ENCODE measurements around the gene LCMT2. TPM values are rescaled to one million over a fixed set of nuclear protein-coding genes. Genes with fewer than 3 reads are reported as not detected.

Gene LCMT2
- total RNA-seq, 2 donors from 2014 or later, result 1.3 to 3.4 TPM

DNA sequence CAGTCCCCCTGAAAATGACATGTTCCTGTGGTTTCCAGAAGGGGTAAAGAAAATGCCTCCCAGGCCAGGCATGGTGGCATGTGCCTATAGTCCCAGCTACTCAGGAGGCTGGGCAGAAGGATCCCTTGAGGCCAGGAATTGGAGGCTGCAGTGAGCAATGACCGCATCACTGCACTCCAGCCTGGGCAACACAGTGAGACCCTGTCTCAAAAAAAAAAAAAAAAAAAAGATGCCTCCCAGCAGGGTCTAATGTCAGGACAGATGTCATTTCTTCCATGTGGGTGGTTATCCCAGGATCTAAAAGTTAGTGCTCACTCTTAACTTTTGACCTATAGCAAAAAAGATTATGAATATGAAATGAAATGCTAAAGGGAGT is 13.4 kb downstream of the LCMT2 start:
- Histone ChIP-seq H3K4me3 (no peak overlapping the region), H3K9me3 (no peaks in the 10 kb centered on the region), H3K27ac (no peak overlapping the region), H3K4me1 (no peaks in the 10 kb centered on the region), H3K36me3 (replicated peaks in 1 of 2; ENCODE audit: insufficient read depth in 1 of 2, low read depth in 2 of 2) (no peaks in the 10 kb centered on the region), H3K27me3 (no peaks in the 10 kb centered on the region)
- TF ChIP-seq POLR2A (IDR thresholded peaks at IDR 0.05), result no peak
- TF ChIP-seq, protein P1, sequence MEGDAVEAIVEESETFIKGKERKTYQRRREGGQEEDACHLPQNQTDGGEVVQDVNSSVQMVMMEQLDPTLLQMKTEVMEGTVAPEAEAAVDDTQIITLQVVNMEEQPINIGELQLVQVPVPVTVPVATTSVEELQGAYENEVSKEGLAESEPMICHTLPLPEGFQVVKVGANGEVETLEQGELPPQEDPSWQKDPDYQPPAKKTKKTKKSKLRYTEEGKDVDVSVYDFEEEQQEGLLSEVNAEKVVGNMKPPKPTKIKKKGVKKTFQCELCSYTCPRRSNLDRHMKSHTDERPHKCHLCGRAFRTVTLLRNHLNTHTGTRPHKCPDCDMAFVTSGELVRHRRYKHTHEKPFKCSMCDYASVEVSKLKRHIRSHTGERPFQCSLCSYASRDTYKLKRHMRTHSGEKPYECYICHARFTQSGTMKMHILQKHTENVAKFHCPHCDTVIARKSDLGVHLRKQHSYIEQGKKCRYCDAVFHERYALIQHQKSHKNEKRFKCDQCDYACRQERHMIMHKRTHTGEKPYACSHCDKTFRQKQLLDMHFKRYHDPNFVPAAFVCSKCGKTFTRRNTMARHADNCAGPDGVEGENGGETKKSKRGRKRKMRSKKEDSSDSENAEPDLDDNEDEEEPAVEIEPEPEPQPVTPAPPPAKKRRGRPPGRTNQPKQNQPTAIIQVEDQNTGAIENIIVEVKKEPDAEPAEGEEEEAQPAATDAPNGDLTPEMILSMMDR (IDR thresholded peaks at IDR 0.05), result no peak
- DNase-seq (no peak), ATAC-seq (no peak)
- intact Hi-C loops (cut with DNase I), result no loop called here
- 90 to 100% methylated on average over 1 of the region's 1 CpG for WGBS, 2 donors

- TF ChIP-seq, protein P1 (IDR thresholded peaks at IDR 0.05), result no peak
- no peak for TF ChIP-seq POLR2A (IDR thresholded peaks at IDR 0.05)
- H3K36me3 ChIP-seq (replicated peaks in 1 of 2; ENCODE audit: insufficient read depth in 1 of 2, low read depth in 2 of 2), result no peaks in the 10 kb centered on the region
- no peak for ATAC-seq
- no peaks in the 10 kb centered on the region for H3K27me3 ChIP-seq
- intact Hi-C loops (cut with DNase I), result no loop called here
- 44 to 62% methylated on average over 6 of the region's 6 CpGs for WGBS, 2 donors
- H3K27ac ChIP-seq, result no peak overlapping the region
- no peak for DNase-seq
- no peaks in the 10 kb centered on the region for H3K4me1 ChIP-seq
- H3K4me3 ChIP-seq, result no peak overlapping the region
- no peaks in the 10 kb centered on the region for H3K9me3 ChIP-seq
Observed at GRCh38 chr15:43316016-43316970, 14.1 kb downstream of the LCMT2 start.

- 61 to 64% methylated on average over 3 of the region's 3 CpGs for WGBS, 2 donors
- intact Hi-C loops (cut with DNase I), result no loop called here
- no peak for ATAC-seq
Observed at GRCh38 chr15:43314171-43314570, 16.2 kb downstream of the LCMT2 start.

GRCh38 chr15:43312378-43312777 is 18.0 kb downstream of the LCMT2 start:
- Histone ChIP-seq H3K27ac (no peak overlapping the region), H3K4me1 (no peaks in the 10 kb centered on the region), H3K27me3 (no peaks in the 10 kb centered on the region), H3K4me3 (no peak overlapping the region), H3K36me3 (replicated peaks in 1 of 2; ENCODE audit: insufficient read depth in 1 of 2, low read depth in 2 of 2) (no peaks in the 10 kb centered on the region), H3K9me3 (no peaks in the 10 kb centered on the region)
- intact Hi-C loops (cut with DNase I), result no loop called here
- TF ChIP-seq POLR2A (IDR thresholded peaks at IDR 0.05), result no peak
- TF ChIP-seq, protein P1 (IDR thresholded peaks at IDR 0.05), result no peak
- 51 to 54% methylated on average over 4 of the region's 4 CpGs for WGBS, 2 donors
- ATAC-seq (no peak), DNase-seq (no peak)

More at GRCh38 chr15:43314171-43314570, 16.2 kb downstream of the LCMT2 start:
- H3K27ac ChIP-seq, result no peak overlapping the region
- no peaks in the 10 kb centered on the region for H3K9me3 ChIP-seq
- DNase-seq, result no peak
- no peaks in the 10 kb centered on the region for H3K27me3 ChIP-seq
- no peaks in the 10 kb centered on the region for H3K36me3 ChIP-seq (replicated peaks in 1 of 2; ENCODE audit: insufficient read depth in 1 of 2, low read depth in 2 of 2)
- no peak overlapping the region for H3K4me3 ChIP-seq
- TF ChIP-seq POLR2A (IDR thresholded peaks at IDR 0.05), result no peak
- TF ChIP-seq, protein P1 (IDR thresholded peaks at IDR 0.05), result no peak
- no peaks in the 10 kb centered on the region for H3K4me1 ChIP-seq
